HEK293 (cell line): Measurements from ENCODE around the gene PPFIBP1.

ENCODE experiments used
- ELK4 ChIP-seq: IDR thresholded peaks from 2 replicates; pipeline ENCODE4 v1.6.1; 2011; ENCODE audit warnings: mild to moderate bottlenecking, low read depth, low read length, borderline replicate concordance
- PRDM6 ChIP-seq: fragments of 450-650 bp; formaldehyde crosslinking; IDR thresholded peaks from 2 replicates; pipeline ENCODE4 v1.5.1; 2017; ENCODE audit warnings: missing biosample characterization, missing genetic modification characterization
- RBAK ChIP-seq: fragments of 450-650 bp; formaldehyde crosslinking; IDR thresholded peaks from 2 replicates; pipeline ENCODE4 v1.5.1; 2016; ENCODE audit warnings: missing biosample characterization, missing genetic modification characterization
- SP2 ChIP-seq: fragments of 450-650 bp; formaldehyde crosslinking; IDR thresholded peaks from 2 replicates; pipeline ENCODE4 v1.5.1; 2016; ENCODE audit warnings: missing biosample characterization, missing genetic modification characterization
- SP7 ChIP-seq: fragments of 450-650 bp; formaldehyde crosslinking; IDR thresholded peaks from 2 replicates; pipeline ENCODE4 v1.5.1; 2016; ENCODE audit warnings: missing biosample characterization, missing genetic modification characterization
- YY1 ChIP-seq: fragments of 450-650 bp; formaldehyde crosslinking; IDR thresholded peaks from 2 replicates; pipeline ENCODE4 v1.5.1; 2018; ENCODE audit warnings: missing biosample characterization, missing genetic modification characterization
- ZFP69B ChIP-seq: fragments of 450-650 bp; formaldehyde crosslinking; IDR thresholded peaks from 2 replicates; pipeline ENCODE4 v1.5.1; 2016; ENCODE audit warnings: missing biosample characterization, missing genetic modification characterization
- ZNF175 ChIP-seq: fragments of 450-650 bp; formaldehyde crosslinking; IDR thresholded peaks from 2 replicates; pipeline ENCODE4 v1.5.1; 2016; ENCODE audit warnings: missing biosample characterization, missing genetic modification characterization
- ZNF211 ChIP-seq: fragments of 450-650 bp; formaldehyde crosslinking; IDR thresholded peaks from 2 replicates; pipeline ENCODE4 v1.5.1; 2016; ENCODE audit warnings: low read depth, missing biosample characterization, missing genetic modification characterization
- ZNF335 ChIP-seq: fragments of 450-650 bp; formaldehyde crosslinking; conservative IDR thresholded peaks from 2 replicates; pipeline ENCODE4 v1.5.1; 2016; ENCODE audit warnings: missing biosample characterization, missing genetic modification characterization
- ZNF433 ChIP-seq: fragments of 450-650 bp; formaldehyde crosslinking; IDR thresholded peaks from 2 replicates; pipeline ENCODE4 v1.5.1; 2016; ENCODE audit warnings: missing biosample characterization, missing genetic modification characterization, low read depth
- ZNF518A ChIP-seq: fragments of 450-650 bp; formaldehyde crosslinking; conservative IDR thresholded peaks from 2 replicates; pipeline ENCODE4 v1.5.1; 2016; ENCODE audit warnings: low read depth, missing biosample characterization, missing genetic modification characterization
- ZNF530 ChIP-seq: fragments of 450-650 bp; formaldehyde crosslinking; IDR thresholded peaks from 2 replicates; pipeline ENCODE4 v1.5.1; 2016; ENCODE audit warnings: low read depth, missing biosample characterization, missing genetic modification characterization
- ZNF544 ChIP-seq: fragments of 450-650 bp; formaldehyde crosslinking; IDR thresholded peaks from 2 replicates; pipeline ENCODE4 v1.5.0; 2017; ENCODE audit warnings: missing biosample characterization, missing genetic modification characterization
- ZNF639 ChIP-seq: fragments of 450-650 bp; formaldehyde crosslinking; IDR thresholded peaks from 2 replicates; pipeline ENCODE4 v1.5.1; 2016; ENCODE audit warnings: missing biosample characterization, missing genetic modification characterization
- TF ChIP-seq, protein P1 (sequence below): fragments of 450-650 bp; formaldehyde crosslinking; IDR thresholded peaks from 2 replicates; pipeline ENCODE4 v1.5.1; 2016; ENCODE audit warnings: missing biosample characterization, missing genetic modification characterization
- TF ChIP-seq, protein P2 (sequence below): fragments of 450-650 bp; formaldehyde crosslinking; IDR thresholded peaks from 2 replicates; pipeline ENCODE4 v1.5.1; 2016; ENCODE audit warnings: missing biosample characterization, missing genetic modification characterization, borderline replicate concordance
- TF ChIP-seq, protein P3 (sequence below): fragments of 450-650 bp; formaldehyde crosslinking; IDR thresholded peaks from 2 replicates; pipeline ENCODE4 v1.5.1; 2016; ENCODE audit warnings: missing biosample characterization, missing genetic modification characterization

Gene PPFIBP1

DNA sequence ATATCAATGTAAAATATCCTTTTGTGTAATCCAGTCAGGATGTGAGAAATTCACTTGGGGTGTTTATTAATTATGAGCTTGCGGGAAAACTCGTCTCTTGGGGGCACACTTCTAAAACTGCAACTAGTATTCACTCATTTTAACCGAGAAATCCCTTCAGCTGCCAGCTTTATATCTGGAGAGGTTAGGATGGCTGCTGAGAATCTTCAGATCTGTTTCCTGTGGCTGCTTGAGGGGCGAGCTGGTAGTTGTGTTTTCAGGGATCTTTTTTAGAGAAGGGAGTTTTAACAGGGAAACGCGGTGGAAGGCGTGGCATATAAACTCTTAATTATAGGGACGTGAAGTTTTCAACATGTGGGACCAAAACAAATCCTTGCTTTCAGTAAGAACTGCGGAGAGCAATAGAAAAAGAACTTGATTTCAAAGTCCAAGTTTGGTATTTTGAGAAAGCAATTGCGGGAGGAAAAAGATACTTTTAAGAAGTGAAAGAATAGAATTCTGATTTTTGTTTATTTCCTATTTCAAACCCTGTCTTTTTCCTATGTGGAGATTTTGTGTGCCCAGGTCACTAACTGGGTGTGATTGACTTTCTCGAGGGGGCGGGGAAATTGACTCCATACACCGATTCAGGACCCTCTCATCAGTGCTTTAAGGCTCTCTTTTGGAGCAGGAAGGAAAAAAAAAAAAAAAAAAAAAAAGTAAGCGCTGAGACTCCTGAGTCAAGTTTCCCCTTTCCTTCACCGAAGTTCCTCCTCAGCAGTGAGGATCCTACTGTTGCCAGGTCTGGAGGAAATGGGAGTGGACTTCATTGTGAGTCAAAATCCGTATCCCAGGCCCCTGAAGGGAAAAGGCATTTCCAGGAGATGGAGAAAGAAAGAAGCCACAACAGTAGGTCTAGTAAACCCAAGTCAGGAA lies 1.1 kb downstream of the PPFIBP1 start (continued):
- no peak for TF ChIP-seq ZNF639
- TF ChIP-seq PRDM6 (tag by site-specific recombination): 0 out of 2 replicates have a peak, but pooled peaks have one; percentile 29
- TF ChIP-seq ZNF518A: no peak
- TF ChIP-seq ZNF530 (tag by site-specific recombination): no peak
- TF ChIP-seq ZNF211 (tag by site-specific recombination): no peak
- TF ChIP-seq ZNF335 (tag by site-specific recombination): peak; percentile 71
- no peak for TF ChIP-seq SP2 (tag by site-specific recombination)
- TF ChIP-seq, protein P1, sequence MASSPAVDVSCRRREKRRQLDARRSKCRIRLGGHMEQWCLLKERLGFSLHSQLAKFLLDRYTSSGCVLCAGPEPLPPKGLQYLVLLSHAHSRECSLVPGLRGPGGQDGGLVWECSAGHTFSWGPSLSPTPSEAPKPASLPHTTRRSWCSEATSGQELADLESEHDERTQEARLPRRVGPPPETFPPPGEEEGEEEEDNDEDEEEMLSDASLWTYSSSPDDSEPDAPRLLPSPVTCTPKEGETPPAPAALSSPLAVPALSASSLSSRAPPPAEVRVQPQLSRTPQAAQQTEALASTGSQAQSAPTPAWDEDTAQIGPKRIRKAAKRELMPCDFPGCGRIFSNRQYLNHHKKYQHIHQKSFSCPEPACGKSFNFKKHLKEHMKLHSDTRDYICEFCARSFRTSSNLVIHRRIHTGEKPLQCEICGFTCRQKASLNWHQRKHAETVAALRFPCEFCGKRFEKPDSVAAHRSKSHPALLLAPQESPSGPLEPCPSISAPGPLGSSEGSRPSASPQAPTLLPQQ (tag by site-specific recombination): 0 out of 2 replicates have a peak, but pooled peaks have one; percentile 52
- 0 out of 2 replicates have a peak, but pooled peaks have one; percentile 14 for TF ChIP-seq ZFP69B (tag by site-specific recombination)
- TF ChIP-seq SP7 (tag by site-specific recombination): peak; percentile 72
- TF ChIP-seq ELK4: no peak
- TF ChIP-seq RBAK (tag by site-specific recombination): no peak
- no peak for TF ChIP-seq ZNF175 (tag by site-specific recombination)
- no peak for TF ChIP-seq ZNF544 (tag by site-specific recombination)
- no peak for TF ChIP-seq ZNF433 (tag by site-specific recombination)
- TF ChIP-seq YY1: no peak
- TF ChIP-seq, protein P2, sequence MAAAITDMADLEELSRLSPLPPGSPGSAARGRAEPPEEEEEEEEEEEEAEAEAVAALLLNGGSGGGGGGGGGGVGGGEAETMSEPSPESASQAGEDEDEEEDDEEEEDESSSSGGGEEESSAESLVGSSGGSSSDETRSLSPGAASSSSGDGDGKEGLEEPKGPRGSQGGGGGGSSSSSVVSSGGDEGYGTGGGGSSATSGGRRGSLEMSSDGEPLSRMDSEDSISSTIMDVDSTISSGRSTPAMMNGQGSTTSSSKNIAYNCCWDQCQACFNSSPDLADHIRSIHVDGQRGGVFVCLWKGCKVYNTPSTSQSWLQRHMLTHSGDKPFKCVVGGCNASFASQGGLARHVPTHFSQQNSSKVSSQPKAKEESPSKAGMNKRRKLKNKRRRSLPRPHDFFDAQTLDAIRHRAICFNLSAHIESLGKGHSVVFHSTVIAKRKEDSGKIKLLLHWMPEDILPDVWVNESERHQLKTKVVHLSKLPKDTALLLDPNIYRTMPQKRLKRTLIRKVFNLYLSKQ (tag by site-specific recombination): no peak
- TF ChIP-seq, protein P3, sequence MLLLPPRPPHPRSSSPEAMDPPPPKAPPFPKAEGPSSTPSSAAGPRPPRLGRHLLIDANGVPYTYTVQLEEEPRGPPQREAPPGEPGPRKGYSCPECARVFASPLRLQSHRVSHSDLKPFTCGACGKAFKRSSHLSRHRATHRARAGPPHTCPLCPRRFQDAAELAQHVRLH (tag by site-specific recombination): no peak
